BLaER1 treated with 17β-estradiol and CSF1 and Interleukin-3, amounts not matched to agents 10 nM and 100 nM (cell line): ENCODE data around the gene WDR54.

ENCODE experiments used
- H3K27ac ChIP-seq, 11 experiments: shearing (Covaris generic); formaldehyde crosslinking; 2 replicates each; pipeline ENCODE4 v1.8.1; 2022
- H3K27me3 ChIP-seq, 11 experiments: shearing (Covaris generic); formaldehyde crosslinking; 2 replicates each; pipeline ENCODE4 v1.8.1; 2022
- H3K36me3 ChIP-seq, 11 experiments: shearing (Covaris generic); formaldehyde crosslinking; 2 replicates each; pipeline ENCODE4 v1.8.1; 2022
- H3K4me1 ChIP-seq, 10 experiments: shearing (Covaris generic); formaldehyde crosslinking; 2 replicates each; pipeline ENCODE4 v1.8.1; 2022
- H3K4me2 ChIP-seq, 11 experiments: shearing (Covaris generic); formaldehyde crosslinking; 2 replicates each; pipeline ENCODE4 v1.8.1; 2022
- H3K4me3 ChIP-seq, 10 experiments: shearing (Covaris generic); formaldehyde crosslinking; 2 replicates each; pipeline ENCODE4 v1.8.1; 2022
- H3K9ac ChIP-seq, 11 experiments: shearing (Covaris generic); formaldehyde crosslinking; 2 replicates each; pipeline ENCODE4 v1.8.1; 2022
- H3K9me3 ChIP-seq, 11 experiments: shearing (Covaris generic); formaldehyde crosslinking; replicated peaks in 1 of 11; 2 replicates each; pipeline ENCODE4 v1.8.1; 2022
- H4K20me1 ChIP-seq, 11 experiments: shearing (Covaris generic); formaldehyde crosslinking; 2 replicates each; pipeline ENCODE4 v1.8.1; 2022
- Cebpa-rat ChIP-seq, 11 experiments: shearing (Covaris generic); IDR thresholded peaks; 2 replicates each; pipeline ENCODE4 v1.8.1; 2022

The WDR54 gene

GRCh38 chr2:74379851-74380789 is 41.4 kb upstream of the WDR54 start, which contains the start of gene DCTN1:
TSS of gene DCTN1 (minus strand) at chr2:74380311. CDS start at chr2:74380037, 274 bp downstream.
- Histone ChIP-seq H3K4me2 (peak within 1 kb of the TSS; percentile 3 to 67 (median 48); a peak in 19 of 22 replicates), H3K27ac (peak within 1 kb of the TSS in 3 of 11 experiments; percentile 7 to 35 (median 34); a peak in 2 of 22 replicates), H4K20me1 (peaks cover 36 to 94% (median 82%) of the 10 kb centered on the region in 11 experiments; a peak in 19 of 22 replicates), H3K9me3 (no peaks in the 10 kb centered on the region), H3K9ac (peak within 1 kb of the TSS in 9 of 11 experiments; percentile 3 to 65 (median 51); a peak in 15 of 22 replicates), H3K36me3 (peaks cover 56 to 87% (median 70%) of the 10 kb centered on the region in 11 experiments), H3K4me1 (peaks cover 23 to 41% (median 34%) of the 10 kb centered on the region in 10 experiments), H3K4me3 (0 out of 20 replicates have a peak within 1 kb of the TSS, but pooled peaks of 1 of the 10 experiments have one; percentile 11), H3K27me3 (no peaks in the 10 kb centered on the region)
- TF ChIP-seq Cebpa-rat (IDR thresholded peaks at IDR 0.05): no peak

- TF ChIP-seq Cebpa-rat (IDR thresholded peaks at IDR 0.05): no peak
- Histone ChIP-seq H3K27ac (no peak overlapping the region), H3K27me3 (no peaks in the 10 kb centered on the region), H3K4me2 (no peak overlapping the region), H3K9ac (no peak overlapping the region), H3K36me3 (peaks cover 46 to 82% (median 65%) of the 10 kb centered on the region in 11 experiments), H3K4me3 (no peak overlapping the region), H3K9me3 (no peaks in the 10 kb centered on the region), H4K20me1 (peaks cover 46 to 94% (median 85%) of the 10 kb centered on the region in 11 experiments; a peak in 20 of 22 replicates), H3K4me1 (peaks cover 29 to 44% (median 36%) of the 10 kb centered on the region in 10 experiments)
Measured at GRCh38 chr2:74381751-74382150, 39.8 kb upstream of the WDR54 start.

GRCh38 chr2:74383254-74383653 is 38.3 kb upstream of the WDR54 start:
- H4K20me1 ChIP-seq: peaks cover 58 to 96% (median 87%) of the 10 kb centered on the region in 11 experiments; a peak in 20 of 22 replicates

GRCh38 chr2:74384051-74384450 is 37.5 kb upstream of the WDR54 start:
- no peaks in the 10 kb centered on the region for H3K27me3 ChIP-seq
- peaks cover 26 to 70% (median 48%) of the 10 kb centered on the region in 11 experiments for H3K36me3 ChIP-seq
- no peak overlapping the region for H3K9ac ChIP-seq
- TF ChIP-seq Cebpa-rat (IDR thresholded peaks at IDR 0.05): no peak
- H3K4me2 ChIP-seq: no peak overlapping the region
- no peak overlapping the region for H3K27ac ChIP-seq
- H3K9me3 ChIP-seq: no peaks in the 10 kb centered on the region
- H3K4me1 ChIP-seq: peaks cover 50 to 62% (median 55%) of the 10 kb centered on the region in 10 experiments
- H3K4me3 ChIP-seq: no peak overlapping the region
- peaks cover 63 to 96% (median 87%) of the 10 kb centered on the region in 11 experiments; a peak in 20 of 22 replicates for H4K20me1 ChIP-seq

More at GRCh38 chr2:74383254-74383653, 38.3 kb upstream of the WDR54 start:
- Histone ChIP-seq H3K9ac (no peak overlapping the region), H3K36me3 (peaks cover 31 to 76% (median 54%) of the 10 kb centered on the region in 11 experiments), H3K9me3 (no peaks in the 10 kb centered on the region), H3K4me3 (no peak overlapping the region), H3K4me2 (no peak overlapping the region), H3K27ac (no peak overlapping the region), H3K27me3 (no peaks in the 10 kb centered on the region), H3K4me1 (peaks cover 43 to 59% (median 50%) of the 10 kb centered on the region in 10 experiments)
- TF ChIP-seq Cebpa-rat (IDR thresholded peaks at IDR 0.05): no peak

GRCh38 chr2:74385396-74385795 is 36.1 kb upstream of the WDR54 start:
- Histone ChIP-seq H3K27ac (no peak overlapping the region), H3K9me3 (no peaks in the 10 kb centered on the region), H3K9ac (no peak overlapping the region), H3K4me3 (no peak overlapping the region), H3K27me3 (no peaks in the 10 kb centered on the region), H3K36me3 (peaks cover 26 to 65% (median 48%) of the 10 kb centered on the region in 11 experiments), H4K20me1 (peaks cover 54 to 96% (median 81%) of the 10 kb centered on the region in 11 experiments; a peak in 19 of 22 replicates), H3K4me1 (peaks cover 49 to 64% (median 58%) of the 10 kb centered on the region in 10 experiments), H3K4me2 (peak overlapping the region in 5 of 11 experiments; percentile 2 to 13 (median 7); a peak in 4 of 22 replicates)
- no peak for TF ChIP-seq Cebpa-rat (IDR thresholded peaks at IDR 0.05)

GRCh38 chr2:74387346-74387745 is 34.2 kb upstream of the WDR54 start:
- H3K4me2 ChIP-seq: peak overlapping the region in 9 of 11 experiments; percentile 9 to 100 (median 43); a peak in 17 of 22 replicates
- no peak overlapping the region for H3K9ac ChIP-seq
- H3K27me3 ChIP-seq: no peaks in the 10 kb centered on the region
- H3K4me1 ChIP-seq: peaks cover 53 to 66% (median 60%) of the 10 kb centered on the region in 10 experiments
- peak overlapping the region in 1 of 11 experiments; percentile 13; a peak in 1 of 22 replicates for H3K27ac ChIP-seq
- no peak for TF ChIP-seq Cebpa-rat (IDR thresholded peaks at IDR 0.05)
- peaks cover 42 to 79% (median 67%) of the 10 kb centered on the region in 11 experiments; a peak in 19 of 22 replicates for H4K20me1 ChIP-seq
- H3K4me3 ChIP-seq: no peak overlapping the region
- H3K36me3 ChIP-seq: peaks cover 26 to 52% (median 36%) of the 10 kb centered on the region in 11 experiments
- H3K9me3 ChIP-seq: no peaks in the 10 kb centered on the region

GRCh38 chr2:74390606-74391005 is 30.9 kb upstream of the WDR54 start:
- Histone ChIP-seq H3K27ac (peak overlapping the region in 2 of 11 experiments; percentile 94 to 96; a peak in 2 of 22 replicates), H3K27me3 (no peaks in the 10 kb centered on the region), H3K4me3 (peak overlapping the region; percentile 74 to 85 (median 82)), H3K9me3 (no peaks in the 10 kb centered on the region), H3K36me3 (peaks cover under 1 to 22% (median 6%) of the 10 kb centered on the region in 11 experiments; a peak in 20 of 22 replicates), H3K9ac (peak overlapping the region; percentile 85 to 98 (median 93); a peak in 20 of 22 replicates), H3K4me1 (peaks cover 48 to 59% (median 55%) of the 10 kb centered on the region in 10 experiments), H3K4me2 (peak overlapping the region; percentile 83 to 100 (median 94)), H4K20me1 (peaks cover 21 to 51% (median 43%) of the 10 kb centered on the region in 11 experiments; a peak in 19 of 22 replicates)
- TF ChIP-seq Cebpa-rat (IDR thresholded peaks at IDR 0.05): no peak

- H3K36me3 ChIP-seq: peaks cover 0 to 17% (median under 1%) of the 10 kb centered on the region in 11 experiments; a peak in 11 of 22 replicates
- no peak for TF ChIP-seq Cebpa-rat (IDR thresholded peaks at IDR 0.05)
Measured at GRCh38 chr2:74391209-74391579, 30.3 kb upstream of the WDR54 start.

More at GRCh38 chr2:74391209-74391579, 30.3 kb upstream of the WDR54 start:
- Histone ChIP-seq H3K4me1 (peaks cover 42 to 53% (median 50%) of the 10 kb centered on the region in 10 experiments), H3K27me3 (no peaks in the 10 kb centered on the region), H3K9ac (peak overlapping the region; percentile 85 to 98 (median 93)), H3K4me3 (peak overlapping the region; percentile 74 to 85 (median 82)), H4K20me1 (peaks cover 20 to 45% (median 37%) of the 10 kb centered on the region in 11 experiments; a peak in 19 of 22 replicates), H3K27ac (peak overlapping the region; percentile 89 to 97 (median 95)), H3K4me2 (peak overlapping the region; percentile 83 to 100 (median 94)), H3K9me3 (no peaks in the 10 kb centered on the region)
